GM12872 (cell line): ENCODE data around the gene DOK3.

ENCODE experiments used
- CTCF ChIP-seq: IDR thresholded peaks from 3 replicates; pipeline ENCODE4 v1.5.1; 2011; ENCODE audit warnings: low read depth, mild to moderate bottlenecking, low read length, moderate library complexity; ENCODE audit not compliant: insufficient read depth

DOK3 gene

DNA sequence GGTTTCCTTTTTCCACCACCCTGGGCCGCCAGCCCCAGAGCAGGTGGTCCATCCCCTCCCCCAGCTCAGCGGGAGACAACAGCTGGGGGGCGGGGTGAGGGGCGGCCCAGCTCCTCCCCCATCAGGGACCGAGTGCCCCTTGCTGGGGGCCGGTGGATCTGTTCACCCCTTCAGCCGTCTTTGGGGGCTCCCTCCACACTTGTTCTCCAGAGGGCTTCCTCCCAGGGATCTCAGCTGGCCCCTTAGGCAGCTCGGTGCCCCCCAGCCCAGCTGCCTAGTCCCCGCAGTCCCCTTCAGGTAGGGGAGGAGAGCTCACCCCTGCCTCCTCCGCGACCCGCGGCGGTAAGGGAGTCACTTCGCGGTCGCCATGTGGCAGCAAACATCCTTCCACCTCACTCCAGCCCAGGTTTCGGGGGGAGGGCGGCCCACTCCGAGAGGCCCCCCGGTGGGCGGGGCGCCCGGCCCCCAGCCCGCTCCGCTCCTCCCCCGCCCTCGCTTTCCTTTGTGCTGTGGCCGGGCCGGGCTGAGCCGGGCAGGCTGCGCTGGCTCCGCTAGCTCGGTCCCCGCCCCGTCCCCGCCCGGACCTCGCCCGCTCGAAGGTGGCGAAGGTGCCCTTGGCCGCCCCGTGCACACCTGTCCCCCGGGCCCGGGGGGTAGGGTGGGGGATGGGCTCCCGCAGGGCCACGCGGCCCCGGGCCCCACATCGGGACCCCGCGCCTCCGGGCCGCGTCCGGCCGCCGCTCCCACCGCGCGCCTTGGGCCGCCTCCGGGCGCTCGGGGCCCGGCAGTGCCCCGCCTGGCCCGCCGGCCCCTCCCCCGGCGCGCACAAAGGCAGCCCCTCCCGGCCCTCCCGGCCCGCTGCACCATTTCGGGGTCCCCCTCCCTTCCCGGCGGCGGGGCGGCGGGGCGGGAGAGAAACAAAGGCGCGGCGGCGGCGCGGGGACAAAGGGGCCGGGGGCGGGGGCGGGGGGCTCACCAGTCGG lies 36.9 kb downstream of the DOK3 start:
- no peak for TF ChIP-seq CTCF

- no peak for TF ChIP-seq CTCF
These were observed 37.8 kb downstream of the DOK3 start for GRCh38 chr5:177471610-177472356.

DNA sequence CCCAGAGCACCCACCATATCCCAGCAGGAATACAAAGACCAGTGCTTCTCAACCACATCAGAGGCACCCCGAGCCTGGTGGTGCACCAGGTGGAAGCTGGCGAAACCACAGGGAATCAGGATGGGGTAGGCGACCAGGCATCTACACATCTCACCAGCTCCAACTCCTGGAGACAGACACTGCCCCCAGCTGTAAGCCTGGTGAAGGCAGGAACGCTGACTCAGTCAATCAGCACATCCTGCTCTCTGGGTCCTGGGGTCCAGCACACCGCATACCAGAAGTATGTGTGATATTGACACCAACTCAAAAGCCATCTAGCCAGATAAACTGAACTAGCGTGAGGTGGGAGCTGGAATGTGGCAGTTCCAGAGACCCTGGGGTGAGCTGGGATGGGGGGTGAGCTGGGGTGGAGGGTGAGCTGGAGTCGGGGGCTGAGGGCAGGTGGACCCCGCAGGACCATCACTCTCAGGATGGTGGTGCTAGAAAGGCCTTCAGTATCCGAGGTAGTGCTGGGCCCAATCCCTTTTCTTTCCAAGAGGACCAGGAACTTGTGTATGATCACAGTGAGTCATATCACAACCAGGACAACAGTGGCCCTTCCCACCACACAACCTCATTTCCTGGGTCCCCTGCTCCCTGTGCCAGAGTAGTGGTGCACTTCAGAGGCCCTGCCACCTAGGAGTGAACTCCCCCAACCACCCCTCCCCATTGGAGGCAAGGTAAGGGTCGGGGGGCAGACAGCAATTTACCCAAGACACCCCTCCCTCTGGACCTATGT lies 38.7 kb downstream of the DOK3 start:
- TF ChIP-seq CTCF: no peak

DNA sequence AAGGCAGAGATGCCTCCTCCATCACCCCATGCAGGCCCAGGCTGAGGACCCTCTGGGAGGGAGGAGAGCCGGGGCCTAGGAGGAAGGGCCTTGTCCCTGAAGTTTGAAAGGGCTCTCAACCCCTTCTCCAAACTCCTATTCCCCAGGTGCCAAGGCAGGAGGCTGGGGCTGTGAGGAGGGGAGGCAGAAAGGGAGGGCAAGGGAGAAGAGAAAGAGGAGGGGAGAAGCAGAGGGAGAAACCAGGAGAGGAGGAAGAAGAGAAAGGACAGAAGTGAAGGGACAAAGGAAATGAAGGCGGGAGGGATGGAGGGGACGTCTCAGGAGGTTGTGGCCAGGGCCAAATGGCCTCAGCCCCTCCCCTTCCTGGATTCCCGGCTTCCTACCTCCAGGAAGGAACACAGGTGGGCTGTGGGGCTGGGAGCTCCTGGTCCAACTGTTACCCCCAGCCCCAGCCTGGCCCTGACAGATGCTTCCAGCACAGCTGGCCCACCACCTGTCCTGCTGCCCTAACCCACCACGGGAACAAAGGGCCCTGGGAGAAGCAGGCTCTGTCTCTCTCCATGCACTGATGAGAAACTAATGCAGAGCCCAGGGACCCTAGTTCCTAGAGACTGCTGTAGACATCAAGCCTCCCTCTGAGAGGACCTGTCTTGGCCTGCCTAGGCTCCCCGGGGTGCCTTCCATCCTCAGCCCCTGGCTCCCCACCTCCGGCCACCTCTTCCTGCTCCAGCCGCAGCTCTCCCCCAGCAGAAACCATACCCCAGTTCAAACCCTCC lies 39.7 kb downstream of the DOK3 start:
- no peak for TF ChIP-seq CTCF

DNA sequence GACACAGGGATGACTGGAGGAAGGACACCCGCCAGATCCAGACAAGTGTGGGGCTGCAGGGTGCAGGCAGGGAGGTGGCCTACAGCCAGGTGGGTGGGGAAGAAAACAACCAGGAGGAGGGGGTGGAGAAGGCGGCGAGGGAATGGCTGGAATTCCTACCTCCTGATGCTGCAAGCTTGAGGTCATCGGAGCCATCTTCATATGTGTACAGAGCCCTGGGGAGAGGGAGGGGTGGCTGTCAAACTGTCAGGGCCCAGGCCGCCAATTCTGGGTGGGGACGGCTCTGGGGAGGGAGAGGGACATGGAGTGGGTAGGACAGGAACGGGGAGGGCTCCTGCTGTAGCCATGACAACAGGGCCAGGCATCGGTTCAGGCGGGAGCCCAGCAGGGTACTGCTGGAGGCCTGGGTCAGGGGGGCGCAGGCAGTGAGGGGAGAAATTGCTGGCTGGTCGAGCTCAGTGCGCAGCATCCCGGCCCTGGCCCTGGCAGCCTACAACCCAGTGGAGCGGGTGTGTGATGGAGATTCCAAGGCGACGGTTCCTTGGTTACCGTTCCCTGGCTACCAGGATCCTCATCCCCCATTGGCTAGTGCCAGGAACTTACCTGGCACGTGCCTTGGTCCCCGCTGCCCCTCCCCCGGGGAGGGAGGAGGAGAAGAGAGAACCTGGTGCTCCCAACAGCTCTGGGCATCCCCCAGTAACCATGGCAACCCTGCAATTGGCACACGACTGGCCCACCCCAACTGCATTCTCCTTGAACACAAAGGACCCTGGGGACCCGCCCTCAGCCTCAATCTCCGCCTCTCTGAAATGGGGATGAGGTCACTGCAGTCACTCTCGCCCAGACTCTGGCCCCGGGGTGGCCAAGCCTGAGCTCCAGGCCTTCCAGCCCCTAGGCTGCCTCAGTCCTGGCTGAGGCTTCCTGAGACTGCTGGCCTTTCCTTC lies 40.7 kb downstream of the DOK3 start:
- no peak for TF ChIP-seq CTCF

DNA sequence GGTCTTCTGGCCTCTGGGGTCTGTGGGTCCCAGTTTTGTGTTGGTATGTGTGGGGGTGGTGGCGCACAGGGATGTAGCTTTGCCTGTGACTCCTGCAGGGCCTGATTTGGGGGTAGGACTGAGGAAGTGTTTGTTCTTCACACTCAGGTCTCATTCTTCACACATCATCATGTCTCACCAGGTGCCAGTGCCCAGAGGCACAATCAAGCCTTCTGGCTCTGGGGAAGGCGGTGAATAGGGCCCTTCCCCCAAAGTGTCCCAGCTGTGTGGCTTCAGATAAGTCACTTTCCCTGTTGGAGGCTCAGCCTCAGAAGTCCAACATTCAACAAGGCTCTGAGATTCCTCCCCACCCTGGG lies 41.3 kb downstream of the DOK3 start:
- TF ChIP-seq CTCF: no peak
